RWPE1 (cell line): Measurements from ENCODE around the gene EOMES.

Experiments
- CTCF ChIA-PET: fragments of 350-600 bp; sonication (Branson Sonifier 250); formaldehyde crosslinking; extraction: SDS; loops from one replicate; lab custom pipeline; 2021; lab: Yijun Ruan, JAX
- POLR2A ChIA-PET: fragments of 400-600 bp; formaldehyde crosslinking; extraction: SDS; loops from one replicate; lab custom pipeline; 2020; ENCODE audit warnings: antibody characterized with exemption; ENCODE audit not compliant: low non-redundant PET; lab: Yijun Ruan, JAX
- DNase-seq: peaks from one replicate; pipeline ENCODE4 v3.0.0; 2012; ENCODE audit warnings: low spot score
- H3K27ac ChIP-seq: fragments of 450-650 bp; 2 replicates; pipeline ENCODE4 v1.5.1; 2017
- TF ChIP-seq, protein P1 (sequence below): fragments of 450-650 bp; conservative IDR thresholded peaks from 2 replicates; pipeline ENCODE4 v1.5.1; 2017; ENCODE audit warnings: low read depth, mild to moderate bottlenecking

Gene EOMES

GRCh38 chr3:27749643-27750042, 27.5 kb upstream of the EOMES start:
- TF ChIP-seq, protein P1, sequence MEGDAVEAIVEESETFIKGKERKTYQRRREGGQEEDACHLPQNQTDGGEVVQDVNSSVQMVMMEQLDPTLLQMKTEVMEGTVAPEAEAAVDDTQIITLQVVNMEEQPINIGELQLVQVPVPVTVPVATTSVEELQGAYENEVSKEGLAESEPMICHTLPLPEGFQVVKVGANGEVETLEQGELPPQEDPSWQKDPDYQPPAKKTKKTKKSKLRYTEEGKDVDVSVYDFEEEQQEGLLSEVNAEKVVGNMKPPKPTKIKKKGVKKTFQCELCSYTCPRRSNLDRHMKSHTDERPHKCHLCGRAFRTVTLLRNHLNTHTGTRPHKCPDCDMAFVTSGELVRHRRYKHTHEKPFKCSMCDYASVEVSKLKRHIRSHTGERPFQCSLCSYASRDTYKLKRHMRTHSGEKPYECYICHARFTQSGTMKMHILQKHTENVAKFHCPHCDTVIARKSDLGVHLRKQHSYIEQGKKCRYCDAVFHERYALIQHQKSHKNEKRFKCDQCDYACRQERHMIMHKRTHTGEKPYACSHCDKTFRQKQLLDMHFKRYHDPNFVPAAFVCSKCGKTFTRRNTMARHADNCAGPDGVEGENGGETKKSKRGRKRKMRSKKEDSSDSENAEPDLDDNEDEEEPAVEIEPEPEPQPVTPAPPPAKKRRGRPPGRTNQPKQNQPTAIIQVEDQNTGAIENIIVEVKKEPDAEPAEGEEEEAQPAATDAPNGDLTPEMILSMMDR, result no peak
- POLR2A ChIA-PET, result no interaction called here

GRCh38 chr3:27746838-27747237, 24.7 kb upstream of the EOMES start:
- POLR2A ChIA-PET, result no interaction called here

More at GRCh38 chr3:27749643-27750042, 27.5 kb upstream of the EOMES start:
- H3K27ac ChIP-seq, result no peak overlapping the region
- CTCF ChIA-PET, result interaction anchor here (0.6 kb wide), 1 partner anchor 427 kb away, joined by 3 read pairs; no protein-coding TSS in a partner anchor
- no peak for DNase-seq

DNA sequence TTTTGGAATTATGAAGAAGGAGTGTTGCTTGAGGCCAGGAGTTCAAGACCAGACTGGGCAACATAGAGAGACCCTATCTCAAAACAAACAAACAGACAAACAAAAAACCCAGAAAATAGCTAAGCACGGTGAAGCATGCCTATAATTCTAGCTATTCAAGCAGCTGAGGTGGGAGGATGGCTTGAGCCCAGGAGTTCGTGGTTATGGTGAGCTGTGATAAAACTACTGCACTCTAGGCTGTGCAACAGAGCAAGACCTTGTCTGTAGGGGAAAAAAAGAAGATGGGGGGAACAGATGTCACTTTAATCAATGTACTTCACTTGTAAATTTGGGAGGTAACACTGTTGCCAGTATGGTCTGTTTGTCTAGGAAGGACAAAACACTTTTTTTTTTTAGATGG, 18.7 kb upstream of the EOMES start:
- ChIA-PET POLR2A (no interaction called here), CTCF (no interaction called here)
- TF ChIP-seq, protein P1, result no peak
- DNase-seq, result no peak
- H3K27ac ChIP-seq, result no peak overlapping the region

More at GRCh38 chr3:27746838-27747237, 24.7 kb upstream of the EOMES start:
- H3K27ac ChIP-seq, result no peak overlapping the region
- no peak for DNase-seq
- TF ChIP-seq, protein P1, result no peak
- CTCF ChIA-PET, result no interaction called here

DNA sequence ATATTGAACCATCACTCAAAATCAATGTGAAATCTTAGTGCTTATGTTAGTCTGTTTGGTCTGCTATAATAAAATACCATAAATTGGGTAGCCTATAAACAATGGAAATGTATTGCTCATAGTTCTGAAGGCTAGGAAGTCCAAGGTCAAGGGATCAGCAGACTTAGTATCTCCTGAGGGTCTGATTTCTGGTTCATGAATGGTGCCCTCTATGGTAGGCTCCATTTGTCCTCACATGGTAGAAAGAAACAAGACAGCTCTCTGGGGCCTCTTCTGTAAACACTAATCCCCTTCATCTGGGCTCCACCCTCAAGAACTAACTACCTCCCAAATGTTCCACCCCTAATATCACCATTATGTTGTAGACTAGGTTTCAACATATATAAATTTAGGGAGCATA, 15.0 kb upstream of the EOMES start:
- ChIA-PET CTCF (interaction anchor here (0.7 kb wide), 1 partner anchor 203 kb away, joined by 7 read pairs; no protein-coding TSS in a partner anchor), POLR2A (no interaction called here)
- TF ChIP-seq, protein P1, result no peak
- DNase-seq, result no peak
- no peak overlapping the region for H3K27ac ChIP-seq

DNA sequence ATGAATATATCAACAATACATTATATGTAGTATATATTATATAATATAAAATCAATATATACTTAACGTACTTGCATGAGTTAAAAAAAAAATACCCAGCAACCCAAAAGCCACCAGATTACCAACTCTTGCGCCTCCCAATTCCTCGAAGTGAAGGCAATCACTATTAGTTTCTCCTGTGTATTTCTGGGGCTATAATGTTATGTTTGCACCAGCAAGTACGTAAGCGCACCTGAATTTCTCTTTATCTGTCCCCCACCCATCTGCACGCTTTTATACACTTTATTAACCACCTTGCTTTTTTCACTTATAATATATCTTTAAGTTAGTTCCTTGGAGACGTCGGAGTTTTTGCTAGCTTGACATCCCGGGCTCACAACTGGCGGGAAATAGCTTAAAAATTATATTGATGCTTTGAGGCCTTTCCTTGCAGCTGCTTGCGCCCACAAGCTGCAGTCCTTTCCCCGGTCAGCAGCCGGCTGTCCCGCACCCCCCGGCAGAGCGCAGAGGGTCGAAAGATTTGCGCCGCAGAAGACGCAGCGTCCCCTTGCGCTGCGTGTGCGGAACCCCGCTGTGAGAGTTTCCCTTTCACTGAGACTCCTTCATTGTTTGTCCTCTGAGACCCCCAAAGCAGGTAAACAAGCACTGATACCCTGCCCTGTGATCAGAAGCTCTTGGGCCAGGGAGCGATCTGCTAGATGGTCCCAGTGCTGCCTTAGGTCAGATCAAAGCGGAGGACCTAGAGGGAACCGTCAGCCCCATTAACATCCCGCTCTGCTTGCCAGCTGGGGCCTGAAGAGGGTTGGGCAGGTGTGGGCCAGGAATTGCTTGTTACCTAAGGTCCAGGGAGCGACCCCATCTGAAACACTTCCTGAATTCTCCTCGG, 8.9 kb upstream of the EOMES start:
- DNase-seq, result no peak
- CTCF ChIA-PET, result no interaction called here
- POLR2A ChIA-PET, result no interaction called here
- TF ChIP-seq, protein P1, result no peak
- H3K27ac ChIP-seq, result no peak overlapping the region

DNA sequence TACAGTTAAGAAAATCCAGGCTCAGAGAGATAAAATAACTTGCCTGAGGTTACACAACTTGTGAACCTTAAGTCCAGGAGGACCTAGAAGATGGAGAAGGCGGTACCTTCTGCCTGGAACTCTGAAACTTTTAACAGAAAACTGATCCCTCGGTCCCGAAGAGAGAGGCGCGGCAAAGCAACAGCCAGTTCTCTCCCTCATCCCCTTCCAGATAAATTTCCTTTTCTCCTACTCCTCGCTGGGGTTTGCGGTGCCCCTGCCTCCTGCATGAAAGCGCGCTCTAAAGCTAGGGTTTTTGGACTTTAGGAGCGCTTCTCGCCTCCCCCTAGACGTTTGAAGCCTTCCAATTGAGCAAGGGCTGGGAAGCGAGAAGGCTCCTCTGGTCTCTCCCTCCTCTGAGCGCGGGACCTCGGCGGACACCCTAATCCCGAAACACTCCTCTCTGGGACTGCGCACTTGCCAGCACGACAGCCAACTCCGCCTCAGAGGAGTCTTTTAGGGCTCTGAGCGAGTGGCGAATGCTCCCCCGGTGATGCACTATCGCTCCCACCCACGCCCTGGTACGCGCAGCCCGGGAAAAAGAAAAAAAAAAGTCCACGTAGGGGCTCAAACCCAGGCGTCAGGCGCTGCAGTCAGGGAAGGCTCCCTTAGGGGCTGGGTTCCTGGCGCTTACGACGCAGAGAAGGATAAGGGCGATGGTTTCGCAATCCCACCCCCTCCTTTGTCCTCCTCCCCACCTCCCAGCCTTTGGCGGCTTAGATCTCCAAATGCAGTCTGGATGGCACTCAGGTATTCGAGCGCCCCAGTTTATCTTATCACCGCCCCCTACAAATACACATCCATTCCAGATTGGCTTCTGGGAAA, 7.9 kb upstream of the EOMES start:
- ChIA-PET CTCF (interaction anchor here (0.7 kb wide), 1 partner anchor 137 kb away, joined by 3 read pairs; no protein-coding TSS in a partner anchor), POLR2A (no interaction called here)
- no peak overlapping the region for H3K27ac ChIP-seq
- peak; percentile 28 for DNase-seq
- TF ChIP-seq, protein P1, result no peak
